GM12873 (cell line): Measurements from ENCODE around the gene ESYT3.

ENCODE experiments used
- CTCF ChIP-seq: IDR thresholded peaks from 2 replicates; pipeline ENCODE4 v1.5.1; 2012; ENCODE audit warnings: low read depth, mild to moderate bottlenecking, moderate library complexity, low read length, control low read depth; ENCODE audit not compliant: insufficient read depth; ENCODE audit errors: missing control alignments

Gene ESYT3

GRCh38 chr3:138445654-138446053 lies 11.2 kb downstream of the ESYT3 start:
- no peak for TF ChIP-seq CTCF

GRCh38 chr3:138448631-138449030 lies 14.2 kb downstream of the ESYT3 start:
- no peak for TF ChIP-seq CTCF

- TF ChIP-seq CTCF = no peak
Measured at GRCh38 chr3:138449490-138449889, 15.1 kb downstream of the ESYT3 start.

GRCh38 chr3:138450181-138450580 lies 15.8 kb downstream of the ESYT3 start:
- TF ChIP-seq CTCF = no peak

GRCh38 chr3:138450704-138451424 lies 16.4 kb downstream of the ESYT3 start:
- TF ChIP-seq CTCF = no peak

GRCh38 chr3:138451595-138452162 lies 17.3 kb downstream of the ESYT3 start:
- TF ChIP-seq CTCF = no peak

- TF ChIP-seq CTCF = no peak
Measured at GRCh38 chr3:138452436-138452835, 18.0 kb downstream of the ESYT3 start.
